Keratinocyte (primary cell): ENCODE data around the gene SAFB2.

Source experiments
- EZH2 ChIP-seq: IDR thresholded peaks from one replicate; pipeline ENCODE4 v1.6.1; 2012; ENCODE audit warnings: inconsistent platforms, mild to moderate bottlenecking, low read length, moderate library complexity
- TF ChIP-seq, protein P1 (sequence below), 3 experiments: IDR thresholded peaks in 1 of 3; conservative IDR thresholded peaks in 1 of 3; optimal IDR thresholded peaks in 1 of 3; 2 replicates in 2 of 3; 3 replicates in 1 of 3; pipeline versions ENCODE3 to v1.5.1; 2011; ENCODE audit warnings: low read length in 3 of 3, mild to moderate bottlenecking in 3 of 3, moderate library complexity in 2 of 3, control low read depth in 1 of 3, inconsistent platforms in 1 of 3; ENCODE audit not compliant: insufficient read depth in 2 of 3; ENCODE audit errors: extremely low read depth in 1 of 3

DNA sequence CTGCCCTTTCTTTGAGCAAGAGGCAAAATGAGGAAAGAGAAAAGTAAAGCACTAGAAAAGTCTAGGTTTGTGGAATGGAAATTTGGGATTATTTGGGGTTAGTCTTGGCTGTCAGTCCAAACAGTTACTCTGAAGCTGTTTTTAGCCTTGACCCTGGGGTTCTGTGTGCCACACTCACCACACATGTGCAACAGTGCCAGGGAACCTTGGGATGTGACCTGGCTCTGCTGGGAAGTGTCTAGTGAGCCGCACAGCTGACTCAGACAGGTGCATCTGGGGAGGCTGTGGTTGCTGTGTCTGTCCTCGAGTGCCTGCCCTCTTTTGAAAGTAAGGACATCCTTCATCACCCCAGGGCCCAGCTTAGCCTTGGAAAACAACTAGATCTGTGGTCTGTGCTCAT, 41.9 kb upstream of the SAFB2 start:
- no peak for TF ChIP-seq EZH2
- TF ChIP-seq, protein P1, sequence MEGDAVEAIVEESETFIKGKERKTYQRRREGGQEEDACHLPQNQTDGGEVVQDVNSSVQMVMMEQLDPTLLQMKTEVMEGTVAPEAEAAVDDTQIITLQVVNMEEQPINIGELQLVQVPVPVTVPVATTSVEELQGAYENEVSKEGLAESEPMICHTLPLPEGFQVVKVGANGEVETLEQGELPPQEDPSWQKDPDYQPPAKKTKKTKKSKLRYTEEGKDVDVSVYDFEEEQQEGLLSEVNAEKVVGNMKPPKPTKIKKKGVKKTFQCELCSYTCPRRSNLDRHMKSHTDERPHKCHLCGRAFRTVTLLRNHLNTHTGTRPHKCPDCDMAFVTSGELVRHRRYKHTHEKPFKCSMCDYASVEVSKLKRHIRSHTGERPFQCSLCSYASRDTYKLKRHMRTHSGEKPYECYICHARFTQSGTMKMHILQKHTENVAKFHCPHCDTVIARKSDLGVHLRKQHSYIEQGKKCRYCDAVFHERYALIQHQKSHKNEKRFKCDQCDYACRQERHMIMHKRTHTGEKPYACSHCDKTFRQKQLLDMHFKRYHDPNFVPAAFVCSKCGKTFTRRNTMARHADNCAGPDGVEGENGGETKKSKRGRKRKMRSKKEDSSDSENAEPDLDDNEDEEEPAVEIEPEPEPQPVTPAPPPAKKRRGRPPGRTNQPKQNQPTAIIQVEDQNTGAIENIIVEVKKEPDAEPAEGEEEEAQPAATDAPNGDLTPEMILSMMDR (optimal IDR thresholded peaks at IDR 0.05 in 1 of 3, IDR thresholded peaks at IDR 0.05 in 1 of 3, conservative IDR thresholded peaks at IDR 0.05 in 1 of 3; ENCODE audit: extremely low read depth in 1 of 3, insufficient read depth in 2 of 3, low read length in 3 of 3), result no peak
